Measurements from ENCODE around the gene IL4.

IL4 gene

GRCh38 chr5:132684922-132685720, 11.3 kb downstream of the IL4 start:
- TF ChIP-seq CTCF (IDR thresholded peaks at IDR 0.05; ENCODE audit: borderline replicate concordance, control extremely low read depth, extremely low read depth, insufficient read depth, missing control alignments): no peak
- in situ Hi-C loops (cut with MboI; ENCODE audit: low sequenced_read_pairs, unreplicated experiment): no loop called here
- DNase-seq (ENCODE audit: low spot score): no peak

- DNase-seq (ENCODE audit: low spot score): no peak
- in situ Hi-C loops (cut with MboI; ENCODE audit: low sequenced_read_pairs, unreplicated experiment): no loop called here
- TF ChIP-seq CTCF (IDR thresholded peaks at IDR 0.05; ENCODE audit: borderline replicate concordance, control extremely low read depth, extremely low read depth, insufficient read depth, missing control alignments): no peak
Observed at GRCh38 chr5:132686193-132686592, 12.4 kb downstream of the IL4 start.

- in situ Hi-C loops (cut with MboI; ENCODE audit: low sequenced_read_pairs, unreplicated experiment): no loop called here
- TF ChIP-seq CTCF (IDR thresholded peaks at IDR 0.05; ENCODE audit: borderline replicate concordance, control extremely low read depth, extremely low read depth, insufficient read depth, missing control alignments): no peak
Observed at GRCh38 chr5:132687995-132688394, 14.2 kb downstream of the IL4 start.

GRCh38 chr5:132688536-132689339, 14.9 kb downstream of the IL4 start:
- TF ChIP-seq CTCF (IDR thresholded peaks at IDR 0.05; ENCODE audit: borderline replicate concordance, control extremely low read depth, extremely low read depth, insufficient read depth, missing control alignments): no peak
- in situ Hi-C loops (cut with MboI; ENCODE audit: low sequenced_read_pairs, unreplicated experiment): no loop called here

More at GRCh38 chr5:132687995-132688394, 14.2 kb downstream of the IL4 start:
- no peak for DNase-seq (ENCODE audit: low spot score)

GRCh38 chr5:132689513-132689912, 15.7 kb downstream of the IL4 start:
- in situ Hi-C loops (cut with MboI; ENCODE audit: low sequenced_read_pairs, unreplicated experiment): no loop called here
- DNase-seq (ENCODE audit: low spot score): no peak

More at GRCh38 chr5:132688536-132689339, 14.9 kb downstream of the IL4 start:
- DNase-seq (ENCODE audit: low spot score): no peak

More at GRCh38 chr5:132689513-132689912, 15.7 kb downstream of the IL4 start:
- no peak for TF ChIP-seq CTCF (IDR thresholded peaks at IDR 0.05; ENCODE audit: borderline replicate concordance, control extremely low read depth, extremely low read depth, insufficient read depth, missing control alignments)

Measured in GM13976 (cell line).